Hepatocyte (in vitro differentiated cells): ENCODE data around the gene TAOK3. TPM values are rescaled to one million over a fixed set of nuclear protein-coding genes. Genes with fewer than 3 reads are reported as not detected.
A peak's percentile ranks its signal among the peaks of the same experiment; 100 is the strongest.

ENCODE experiments used
- DNase-seq: peaks from one replicate; pipeline ENCODE4 v3.0.0-alpha.2; 2016; ENCODE audit warnings: low spot score
- H2AFZ ChIP-seq: fragments of 200-600 bp; sonication (generic); 2 replicates; pipeline ENCODE4 v1.6.0; 2016; ENCODE audit warnings: antibody characterized with exemption, mild to moderate bottlenecking
- H3K27ac ChIP-seq: fragments of 200-600 bp; sonication (generic); 2 replicates; pipeline ENCODE4 v1.5.1; 2016; ENCODE audit warnings: mild to moderate bottlenecking
- H3K27me3 ChIP-seq: fragments of 200-600 bp; sonication (generic); 2 replicates; pipeline ENCODE4 v1.6.1; 2016
- H3K36me3 ChIP-seq: fragments of 200-600 bp; sonication (generic); replicated peaks from 2 replicates; pipeline ENCODE4 v1.5.1; 2016; ENCODE audit warnings: low read depth; ENCODE audit not compliant: insufficient read depth
- H3K4me1 ChIP-seq: fragments of 200-600 bp; sonication (generic); 2 replicates; pipeline ENCODE4 v1.5.1; 2016; ENCODE audit warnings: mild to moderate bottlenecking, moderate library complexity; ENCODE audit not compliant: insufficient read depth
- H3K4me2 ChIP-seq: fragments of 200-600 bp; sonication (generic); 2 replicates; pipeline ENCODE4 v1.6.0; 2016
- H3K4me3 ChIP-seq: fragments of 200-600 bp; sonication (generic); 2 replicates; pipeline ENCODE4 v1.5.1; 2016; ENCODE audit warnings: mild to moderate bottlenecking
- H3K79me2 ChIP-seq: fragments of 200-600 bp; sonication (generic); 2 replicates; pipeline ENCODE4 v1.6.0; 2017; ENCODE audit warnings: mild to moderate bottlenecking
- H3K9me2 ChIP-seq: fragments of 200-600 bp; sonication (generic); replicated peaks from 2 replicates; pipeline ENCODE4 v1.6.0; 2017; ENCODE audit warnings: mild to moderate bottlenecking; ENCODE audit not compliant: insufficient read depth
- H3K9me3 ChIP-seq: fragments of 200-600 bp; sonication (generic); 2 replicates; pipeline ENCODE4 v1.5.1; 2016; ENCODE audit warnings: low read depth, mild to moderate bottlenecking
- H4K20me1 ChIP-seq: fragments of 200-600 bp; sonication (generic); 2 replicates; pipeline ENCODE4 v1.6.0; 2016; ENCODE audit warnings: mild to moderate bottlenecking; ENCODE audit not compliant: insufficient read depth, poor library complexity, severe bottlenecking
- EZH2 ChIP-seq: fragments of 200-600 bp; sonication (generic); IDR thresholded peaks from 2 replicates; pipeline ENCODE4 v1.6.1; 2016; ENCODE audit warnings: antibody characterized with exemption, mild to moderate bottlenecking, borderline replicate concordance
- EZH2phosphoT487 ChIP-seq: fragments of 200-600 bp; sonication (generic); IDR thresholded peaks from one replicate; pipeline ENCODE4 v1.6.1; 2018; ENCODE audit warnings: antibody characterized with exemption, mild to moderate bottlenecking, low read depth, moderate library complexity; ENCODE audit not compliant: unreplicated experiment, severe bottlenecking
- WGBS: methylation state at CpG from one replicate; pipeline ENCODE4 v1.1.6; 2016; ENCODE audit warnings: low lambda C conversion rate; ENCODE audit errors: missing lambda C conversion rate; 5-methylcytosine and 5-hydroxymethylcytosine counted together
- polyA plus RNA-seq: library from polyadenylated mRNA; unstranded; fragments of >200 nt; fragmentation: Nextera tagmentation; extraction: Ambion mirVana; gene quantifications from 2 replicates; pipeline ENCODE4 v1.2.1, GENCODE V29; 2016
- total RNA-seq: library from RNA; depleted of rRNA; stranded (reverse); fragments of >200 nt; gene quantifications from 2 replicates; pipeline ENCODE4 v1.2.3, GENCODE V29; 2014
- TF ChIP-seq, protein P1 (sequence below): fragments of 200-600 bp; sonication (generic); IDR thresholded peaks from 2 replicates; pipeline ENCODE4 v1.5.1; 2016; ENCODE audit warnings: antibody characterized with exemption, mild to moderate bottlenecking; ENCODE audit not compliant: poor library complexity

TAOK3 gene
- total and polyA plus RNA-seq, 2 experiments from 2014 or later: 19.1 to 28.7 TPM

DNA sequence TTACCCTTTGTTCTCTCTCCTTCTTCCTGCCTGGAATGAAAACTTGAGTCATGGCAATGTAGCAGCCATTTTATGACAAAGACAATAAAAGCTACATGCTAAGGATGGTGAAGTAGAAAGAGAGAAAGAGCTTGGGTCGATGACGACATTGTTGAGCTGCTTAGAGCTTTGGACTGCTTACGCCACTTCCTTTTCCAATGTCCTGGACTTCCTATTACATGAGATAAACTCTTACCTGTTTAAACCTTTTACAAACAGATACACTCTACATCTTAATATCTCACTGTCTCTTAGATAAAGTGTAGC lies 166.6 kb downstream of the TAOK3 start:
- peak; percentile 24 for DNase-seq
- no peak overlapping the region for H3K4me2 ChIP-seq
- TF ChIP-seq, protein P1, sequence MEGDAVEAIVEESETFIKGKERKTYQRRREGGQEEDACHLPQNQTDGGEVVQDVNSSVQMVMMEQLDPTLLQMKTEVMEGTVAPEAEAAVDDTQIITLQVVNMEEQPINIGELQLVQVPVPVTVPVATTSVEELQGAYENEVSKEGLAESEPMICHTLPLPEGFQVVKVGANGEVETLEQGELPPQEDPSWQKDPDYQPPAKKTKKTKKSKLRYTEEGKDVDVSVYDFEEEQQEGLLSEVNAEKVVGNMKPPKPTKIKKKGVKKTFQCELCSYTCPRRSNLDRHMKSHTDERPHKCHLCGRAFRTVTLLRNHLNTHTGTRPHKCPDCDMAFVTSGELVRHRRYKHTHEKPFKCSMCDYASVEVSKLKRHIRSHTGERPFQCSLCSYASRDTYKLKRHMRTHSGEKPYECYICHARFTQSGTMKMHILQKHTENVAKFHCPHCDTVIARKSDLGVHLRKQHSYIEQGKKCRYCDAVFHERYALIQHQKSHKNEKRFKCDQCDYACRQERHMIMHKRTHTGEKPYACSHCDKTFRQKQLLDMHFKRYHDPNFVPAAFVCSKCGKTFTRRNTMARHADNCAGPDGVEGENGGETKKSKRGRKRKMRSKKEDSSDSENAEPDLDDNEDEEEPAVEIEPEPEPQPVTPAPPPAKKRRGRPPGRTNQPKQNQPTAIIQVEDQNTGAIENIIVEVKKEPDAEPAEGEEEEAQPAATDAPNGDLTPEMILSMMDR: no peak
- TF ChIP-seq EZH2phosphoT487: no peak
- no peak for TF ChIP-seq EZH2
- no peaks in the 10 kb centered on the region for H3K9me3 ChIP-seq
- no peaks in the 10 kb centered on the region for H3K36me3 ChIP-seq
- peak overlapping the region; percentile 32 for H3K27ac ChIP-seq
- no peaks in the 10 kb centered on the region for H3K27me3 ChIP-seq
- H3K4me1 ChIP-seq: no peaks in the 10 kb centered on the region
- no peaks in the 10 kb centered on the region for H3K9me2 ChIP-seq
- no peak overlapping the region for H3K4me3 ChIP-seq
- H2AFZ ChIP-seq: no peak overlapping the region
- H4K20me1 ChIP-seq: no peaks in the 10 kb centered on the region
- WGBS: 91% methylated on average over 3 of the region's 3 CpGs
- no peaks in the 10 kb centered on the region for H3K79me2 ChIP-seq

DNA sequence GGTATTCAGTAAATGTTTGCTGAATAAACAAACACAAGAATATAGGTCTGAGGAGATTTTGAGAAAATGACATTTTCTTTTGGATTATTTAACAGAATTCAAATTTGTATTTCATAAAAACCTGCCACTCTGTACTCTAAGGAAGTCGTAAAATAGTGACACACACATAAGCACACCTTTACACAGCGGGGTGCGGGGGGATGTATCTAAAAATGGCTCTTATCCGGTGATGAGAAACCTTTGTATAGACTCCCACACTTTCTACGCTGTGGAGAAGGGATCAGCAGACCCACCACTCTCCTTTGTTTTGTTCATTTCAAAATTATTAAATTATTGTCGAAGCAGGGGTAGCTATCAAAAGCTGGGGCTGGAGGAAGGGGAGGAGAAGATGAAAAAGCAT lies 178.7 kb downstream of the TAOK3 start:
- TF ChIP-seq, protein P1: no peak
- TF ChIP-seq EZH2 (no peak), EZH2phosphoT487 (no peak)
- Histone ChIP-seq H3K4me2 (no peak overlapping the region), H2AFZ (no peak overlapping the region), H3K27me3 (no peaks in the 10 kb centered on the region), H3K4me3 (no peak overlapping the region), H3K9me2 (no peaks in the 10 kb centered on the region), H3K27ac (no peak overlapping the region), H3K36me3 (no peaks in the 10 kb centered on the region), H4K20me1 (no peaks in the 10 kb centered on the region), H3K79me2 (no peaks in the 10 kb centered on the region), H3K9me3 (no peaks in the 10 kb centered on the region), H3K4me1 (no peaks in the 10 kb centered on the region)
- no peak for DNase-seq
- 90% methylated on average over 6 of the region's 6 CpGs for WGBS

DNA sequence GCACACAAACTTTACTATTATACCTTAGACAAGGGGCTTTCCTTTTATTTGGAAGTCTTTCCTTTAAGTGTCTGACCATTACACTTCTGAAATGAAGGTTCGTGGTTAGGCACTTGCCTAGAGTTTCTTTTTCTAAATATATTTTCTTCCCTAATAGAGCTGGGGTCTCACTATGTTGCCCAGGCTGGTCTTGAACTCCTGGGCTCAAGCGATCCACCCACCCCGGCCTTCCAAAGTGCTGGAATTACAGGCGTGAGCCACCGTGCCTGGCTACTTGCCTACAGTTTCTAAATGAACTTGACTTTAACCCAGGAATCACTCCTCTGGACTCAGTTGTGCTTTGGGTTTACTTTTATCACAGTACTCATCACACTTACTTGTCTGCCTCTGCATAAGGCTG lies 179.2 kb downstream of the TAOK3 start:
- Histone ChIP-seq H3K79me2 (peaks cover 3% of the 10 kb centered on the region), H3K27ac (no peak overlapping the region), H3K36me3 (no peaks in the 10 kb centered on the region), H2AFZ (no peak overlapping the region), H3K9me3 (no peaks in the 10 kb centered on the region), H3K4me3 (no peak overlapping the region), H3K9me2 (no peaks in the 10 kb centered on the region), H3K4me1 (no peaks in the 10 kb centered on the region), H3K4me2 (no peak overlapping the region), H3K27me3 (no peaks in the 10 kb centered on the region), H4K20me1 (no peaks in the 10 kb centered on the region)
- DNase-seq: no peak
- TF ChIP-seq EZH2phosphoT487: no peak
- no peak for TF ChIP-seq EZH2
- TF ChIP-seq, protein P1: no peak
- 92% methylated on average over 5 of the region's 5 CpGs for whole genome bisulfite sequencing

DNA sequence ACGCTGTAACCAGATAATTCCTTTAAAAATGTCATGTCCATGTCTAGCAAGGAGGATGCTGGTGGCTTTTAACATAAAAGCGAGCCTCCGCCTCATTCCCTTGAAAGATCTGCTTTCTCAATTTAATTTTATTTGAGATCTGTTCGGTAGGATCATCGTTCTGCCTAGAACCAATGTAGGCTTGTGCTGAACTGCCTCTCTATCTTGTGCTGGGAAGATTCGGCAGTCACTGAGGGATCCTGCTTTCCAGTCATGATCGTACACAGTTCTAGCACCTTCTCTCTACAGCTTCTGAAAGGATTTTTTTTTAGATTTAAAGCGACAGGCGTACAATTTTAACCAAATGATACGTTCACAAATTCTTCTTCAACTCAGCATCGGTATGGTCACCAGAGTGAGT lies 182.4 kb downstream of the TAOK3 start:
- Histone ChIP-seq H3K36me3 (no peaks in the 10 kb centered on the region), H3K9me3 (no peaks in the 10 kb centered on the region), H3K4me1 (no peaks in the 10 kb centered on the region), H3K27ac (peak overlapping the region; percentile 86), H3K4me2 (peak overlapping the region; percentile 72), H3K9me2 (no peaks in the 10 kb centered on the region), H4K20me1 (no peaks in the 10 kb centered on the region), H2AFZ (peak overlapping the region; percentile 31), H3K79me2 (peaks cover 14% of the 10 kb centered on the region), H3K27me3 (no peaks in the 10 kb centered on the region), H3K4me3 (peak overlapping the region; percentile 4)
- no peak for TF ChIP-seq EZH2
- TF ChIP-seq EZH2phosphoT487: no peak
- TF ChIP-seq, protein P1: no peak
- 59% methylated on average over 11 of the region's 11 CpGs for WGBS
- DNase-seq: peak; percentile 18
